Measurements from ENCODE around the gene WEE1.

WEE1 gene

DNA sequence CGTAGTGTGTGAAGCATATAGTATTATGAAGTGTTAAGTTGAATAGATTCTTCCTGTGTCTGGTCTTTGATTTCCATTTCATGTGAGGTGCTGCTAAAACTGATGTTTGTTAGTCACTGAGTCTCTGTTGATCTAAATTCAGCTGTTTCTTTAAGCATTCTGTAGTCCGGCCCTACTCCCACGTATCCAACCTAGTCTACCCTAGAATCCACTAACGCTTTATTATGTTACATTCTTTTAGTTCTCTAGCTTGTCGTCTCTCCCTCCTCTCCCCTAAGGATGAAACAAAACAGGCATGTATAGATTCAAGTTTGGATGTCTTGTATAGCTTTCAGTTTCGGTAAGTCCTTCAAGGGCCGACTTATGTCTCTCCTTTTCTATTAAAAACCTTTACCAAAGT is 4.1 kb downstream of the WEE1 start:
- no peaks in the 10 kb centered on the region for H3K27me3 Mint-ChIP-seq (ENCODE audit: low read depth)
- TF ChIP-seq, protein P1, sequence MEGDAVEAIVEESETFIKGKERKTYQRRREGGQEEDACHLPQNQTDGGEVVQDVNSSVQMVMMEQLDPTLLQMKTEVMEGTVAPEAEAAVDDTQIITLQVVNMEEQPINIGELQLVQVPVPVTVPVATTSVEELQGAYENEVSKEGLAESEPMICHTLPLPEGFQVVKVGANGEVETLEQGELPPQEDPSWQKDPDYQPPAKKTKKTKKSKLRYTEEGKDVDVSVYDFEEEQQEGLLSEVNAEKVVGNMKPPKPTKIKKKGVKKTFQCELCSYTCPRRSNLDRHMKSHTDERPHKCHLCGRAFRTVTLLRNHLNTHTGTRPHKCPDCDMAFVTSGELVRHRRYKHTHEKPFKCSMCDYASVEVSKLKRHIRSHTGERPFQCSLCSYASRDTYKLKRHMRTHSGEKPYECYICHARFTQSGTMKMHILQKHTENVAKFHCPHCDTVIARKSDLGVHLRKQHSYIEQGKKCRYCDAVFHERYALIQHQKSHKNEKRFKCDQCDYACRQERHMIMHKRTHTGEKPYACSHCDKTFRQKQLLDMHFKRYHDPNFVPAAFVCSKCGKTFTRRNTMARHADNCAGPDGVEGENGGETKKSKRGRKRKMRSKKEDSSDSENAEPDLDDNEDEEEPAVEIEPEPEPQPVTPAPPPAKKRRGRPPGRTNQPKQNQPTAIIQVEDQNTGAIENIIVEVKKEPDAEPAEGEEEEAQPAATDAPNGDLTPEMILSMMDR (IDR thresholded peaks at IDR 0.05; ENCODE audit: unreplicated experiment in 3 of 3): no peak
- H3K4me1 Mint-ChIP-seq: peaks cover 38% of the 10 kb centered on the region
- H3K9me3 Mint-ChIP-seq: no peaks in the 10 kb centered on the region
- H3K36me3 Mint-ChIP-seq (ENCODE audit: low read depth): peaks cover 55% of the 10 kb centered on the region
- peak overlapping the region; percentile 72 to 96 (median 90) for H3K4me3 Mint-ChIP-seq
- H3K27ac Mint-ChIP-seq: peak overlapping the region; percentile 80 to 93 (median 92)

DNA sequence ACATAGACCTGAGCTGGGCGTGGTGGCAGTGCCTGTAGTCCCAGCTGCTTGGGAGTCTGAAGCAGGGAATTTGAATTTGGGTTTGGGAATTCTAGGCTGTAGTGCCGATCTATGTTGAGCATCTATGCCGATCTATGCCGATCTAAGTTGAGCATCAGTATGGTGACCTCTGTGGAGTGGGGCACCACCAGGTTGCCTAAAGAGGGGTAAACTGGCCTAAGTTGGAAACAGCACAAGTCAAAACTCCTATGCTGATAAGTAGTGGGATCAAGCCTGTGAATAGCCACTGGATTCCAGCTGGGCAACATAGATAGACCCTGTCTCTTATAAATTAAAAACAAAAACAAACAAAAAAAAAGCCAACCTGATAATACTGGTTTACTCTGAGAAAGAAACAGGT is 7.4 kb downstream of the WEE1 start:
- Mint-ChIP-seq H3K9me3 (no peaks in the 10 kb centered on the region), H3K4me3 (no peak overlapping the region), H3K27ac (no peak overlapping the region), H3K4me1 (peaks cover 29% of the 10 kb centered on the region), H3K36me3 (ENCODE audit: low read depth) (peaks cover 75% of the 10 kb centered on the region), H3K27me3 (ENCODE audit: low read depth) (no peaks in the 10 kb centered on the region)
- TF ChIP-seq, protein P1 (IDR thresholded peaks at IDR 0.05; ENCODE audit: unreplicated experiment in 3 of 3): no peak

DNA sequence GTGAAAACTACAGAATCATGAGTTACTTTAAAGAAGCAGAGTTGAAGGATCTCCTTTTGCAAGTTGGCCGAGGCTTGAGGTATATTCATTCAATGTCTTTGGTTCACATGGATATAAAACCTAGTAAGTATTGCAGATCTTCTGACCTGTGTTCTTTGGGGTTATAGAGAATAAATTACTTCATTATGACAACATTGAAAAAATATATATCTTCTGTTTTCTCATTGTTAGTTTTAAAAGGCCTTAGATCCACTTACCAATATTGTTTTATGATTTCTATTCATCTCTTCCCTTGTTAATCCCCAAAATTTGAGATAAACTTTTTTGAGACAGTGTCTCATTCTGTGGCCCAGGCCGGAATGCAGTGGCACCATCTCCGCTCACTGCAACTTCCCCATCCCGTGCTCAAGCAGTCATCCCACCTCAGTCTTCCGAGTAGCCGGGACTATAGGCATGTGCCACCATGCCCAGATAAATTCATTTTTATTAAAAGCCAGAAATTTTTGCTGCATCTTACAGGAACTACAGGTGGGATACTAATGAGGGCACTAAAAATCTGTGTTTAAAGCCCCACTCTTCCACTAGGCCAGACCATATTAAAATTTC is 8.2 kb downstream of the WEE1 start:
- Mint-ChIP-seq H3K4me1 (peaks cover 22% of the 10 kb centered on the region), H3K27me3 (ENCODE audit: low read depth) (no peaks in the 10 kb centered on the region), H3K9me3 (no peaks in the 10 kb centered on the region), H3K4me3 (no peak overlapping the region), H3K36me3 (ENCODE audit: low read depth) (peaks cover 80% of the 10 kb centered on the region), H3K27ac (no peak overlapping the region)
- TF ChIP-seq, protein P1 (IDR thresholded peaks at IDR 0.05; ENCODE audit: unreplicated experiment in 3 of 3): no peak

DNA sequence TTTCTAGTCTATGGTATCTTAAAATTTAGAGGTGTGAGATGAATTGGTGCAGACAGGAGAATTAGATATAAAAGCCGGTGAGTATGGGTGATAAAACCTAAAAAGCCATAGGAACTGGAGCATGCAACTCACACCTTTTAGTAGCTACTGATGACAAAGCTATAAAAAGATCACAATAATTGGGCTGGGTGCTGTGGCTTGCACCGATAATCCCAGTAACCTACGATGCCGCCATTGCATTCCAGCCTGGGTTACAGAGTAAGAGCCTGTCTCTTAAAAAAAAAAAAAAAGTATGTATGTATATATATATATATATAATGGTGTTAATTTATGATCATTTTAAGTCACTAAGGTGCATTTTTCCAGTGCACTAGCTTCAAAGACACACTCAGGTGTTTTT is 17.2 kb downstream of the WEE1 start:
- Mint-ChIP-seq H3K36me3 (ENCODE audit: low read depth) (peaks cover 31% of the 10 kb centered on the region), H3K4me3 (no peak overlapping the region), H3K9me3 (no peaks in the 10 kb centered on the region), H3K4me1 (no peaks in the 10 kb centered on the region), H3K27me3 (ENCODE audit: low read depth) (peaks cover 5% of the 10 kb centered on the region), H3K27ac (no peak overlapping the region)
- TF ChIP-seq, protein P1 (IDR thresholded peaks at IDR 0.05; ENCODE audit: unreplicated experiment in 3 of 3): no peak

DNA sequence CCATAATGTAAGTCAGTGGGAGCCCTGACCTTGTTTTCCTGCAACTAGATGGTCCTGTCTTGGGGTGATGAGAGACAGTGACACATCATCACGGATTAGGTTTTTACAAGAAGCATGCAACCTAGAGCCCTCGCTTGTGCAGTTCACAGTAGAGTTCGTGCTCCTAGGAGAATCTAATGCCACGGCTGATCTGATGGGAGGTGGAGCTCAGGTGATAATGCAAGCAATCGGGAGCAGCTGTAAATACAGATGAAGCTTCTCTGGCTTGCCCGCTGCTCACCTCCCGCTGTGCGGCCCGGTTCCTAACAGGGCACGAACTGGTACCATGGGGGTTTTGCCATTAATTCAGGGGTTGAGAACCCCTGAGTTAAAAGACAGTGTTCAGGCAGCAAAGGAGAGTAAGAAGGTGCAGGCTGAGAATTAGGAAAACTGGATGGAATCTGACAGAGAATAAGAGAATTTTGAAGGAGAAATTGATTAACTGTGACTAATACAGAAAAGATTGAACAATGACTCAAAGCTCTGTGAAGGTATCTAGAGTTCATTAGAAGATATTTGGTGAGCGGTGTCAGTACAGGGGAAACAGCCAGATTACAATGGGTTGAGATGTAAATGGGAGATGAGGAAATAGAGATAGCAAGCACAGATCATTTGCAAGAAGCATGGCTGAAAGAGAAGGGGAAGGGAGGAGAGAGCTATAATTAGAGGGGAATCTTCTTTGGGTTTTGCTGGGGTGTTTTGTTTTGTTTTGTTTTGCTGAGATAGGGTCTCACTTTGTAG is 21.0 kb downstream of the WEE1 start:
- Mint-ChIP-seq H3K27ac (no peak overlapping the region), H3K9me3 (no peaks in the 10 kb centered on the region), H3K27me3 (ENCODE audit: low read depth) (peaks cover 5% of the 10 kb centered on the region), H3K4me1 (no peaks in the 10 kb centered on the region), H3K4me3 (no peak overlapping the region), H3K36me3 (ENCODE audit: low read depth) (peaks cover under 1% of the 10 kb centered on the region)
- TF ChIP-seq, protein P1 (IDR thresholded peaks at IDR 0.05; ENCODE audit: unreplicated experiment in 3 of 3): no peak
